Retina (tissue), 1 donor: Measurements from ENCODE around the gene ARMCX1.
A peak's percentile ranks its signal among the peaks of the same experiment; 100 is the strongest.
"Not testable (repeated sequence)": the region's sequence is repeated elsewhere in the genome, so short reads cannot be mapped to it uniquely, and the experiment has no call there.

ENCODE experiments used
- DNase-seq: peaks from one replicate; pipeline ENCODE4 v3.0.0-alpha.2; 2016

ARMCX1 gene

GRCh38 chrX:101550362-101550750, at the start of gene ARMCX1:
Gene ARMCX1 (plus strand): TSS chrX:101550547. CDS start chrX:101552931, 2,384 bp downstream.
- DNase-seq: peak; percentile 82

- DNase-seq: not testable (repeated sequence)
These were observed 47.4 kb upstream of the ARMCX1 start for GRCh38 chrX:101502929-101503328.

GRCh38 chrX:101507372-101507771, 43.0 kb upstream of the ARMCX1 start:
- no peak for DNase-seq

- DNase-seq: no peak
These were observed 42.4 kb upstream of the ARMCX1 start for GRCh38 chrX:101507986-101508385.

- DNase-seq: no peak
These were observed 19.4 kb upstream of the ARMCX1 start for GRCh38 chrX:101530944-101531343.

- DNase-seq: no peak
These were observed 11.2 kb upstream of the ARMCX1 start for GRCh38 chrX:101539116-101539515.

- DNase-seq: peak; percentile 66
These were observed 518 bp downstream of the ARMCX1 start for GRCh38 chrX:101550751-101551379.

GRCh38 chrX:101551380-101551767, 1.0 kb downstream of the ARMCX1 start:
- DNase-seq: no peak

GRCh38 chrX:101552714-101553113, 2.4 kb downstream of the ARMCX1 start:
- no peak for DNase-seq

- DNase-seq: no peak
These were observed 14.3 kb downstream of the ARMCX1 start for GRCh38 chrX:101564651-101565050.

GRCh38 chrX:101595739-101596419, 45.5 kb downstream of the ARMCX1 start:
- peak; percentile 27 for DNase-seq

GRCh38 chrX:101599592-101599991, 49.2 kb downstream of the ARMCX1 start:
- DNase-seq: not testable (repeated sequence)

GRCh38 chrX:101602077-101602476, 51.7 kb downstream of the ARMCX1 start:
- no peak for DNase-seq
